HepG2 (cell line): ENCODE data around the gene SEMA3F. TPM values are rescaled to one million over a fixed set of nuclear protein-coding genes. Genes with fewer than 3 reads are reported as not detected.

Experiments used
- ATF7 ChIP-seq, 2 experiments: fragments of 450-650 bp in 1 of 2; sonication (generic) in 1 of 2; formaldehyde crosslinking in 1 of 2; IDR thresholded peaks; 2 replicates each; pipeline versions ENCODE4 v1.4.0 to v1.6.1; 2016 to 2020; ENCODE audit warnings: antibody characterized with exemption in 1 of 2, mild to moderate bottlenecking in 1 of 2, missing genetic modification reagents in 1 of 2
- HCFC1 ChIP-seq: fragments of 150-350 bp; IDR thresholded peaks from 2 replicates; pipeline ENCODE4 v1.6.1; 2014; ENCODE audit warnings: low read depth, low read length
- KMT2A ChIP-seq: sonication (generic); formaldehyde crosslinking; IDR thresholded peaks from 2 replicates; pipeline ENCODE4 v1.4.0; 2020; ENCODE audit warnings: missing genetic modification reagents
- NKX3-1 ChIP-seq: sonication (generic); formaldehyde crosslinking; IDR thresholded peaks from 2 replicates; pipeline ENCODE4 v1.5.0; 2020; ENCODE audit warnings: missing genetic modification reagents
- PCBP2 ChIP-seq: fragments of 200-400 bp; formaldehyde crosslinking; optimal IDR thresholded peaks from 2 replicates; pipeline ENCODE3; 2018; ENCODE audit warnings: low read length, low read depth; ENCODE audit not compliant: poor library complexity, severe bottlenecking
- RFX1 ChIP-seq: fragments of 450-650 bp; IDR thresholded peaks from 2 replicates; pipeline ENCODE4 v1.6.1; 2017
- ZFP1 ChIP-seq: IDR thresholded peaks from 2 replicates; pipeline ENCODE4 v1.6.1; 2016
- ZFY ChIP-seq: sonication (generic); formaldehyde crosslinking; IDR thresholded peaks from 2 replicates; pipeline ENCODE4 v1.4.0; 2020; ENCODE audit warnings: missing genetic modification reagents
- ZNF232 ChIP-seq: sonication (generic); formaldehyde crosslinking; IDR thresholded peaks from 2 replicates; pipeline ENCODE4 v1.4.0; 2020; ENCODE audit warnings: missing genetic modification reagents, borderline replicate concordance
- ZNF382 ChIP-seq: sonication (generic); formaldehyde crosslinking; IDR thresholded peaks from 2 replicates; pipeline ENCODE4 v1.5.0; 2020; ENCODE audit warnings: missing genetic modification reagents, mild to moderate bottlenecking, borderline replicate concordance
- ZNF567 ChIP-seq: sonication (generic); formaldehyde crosslinking; IDR thresholded peaks from 2 replicates; pipeline ENCODE4 v1.8.1; 2023; ENCODE audit warnings: mild to moderate bottlenecking, missing genetic modification reagents, borderline replicate concordance
- ZNF747 ChIP-seq: sonication (generic); formaldehyde crosslinking; IDR thresholded peaks from 2 replicates; pipeline ENCODE4 v1.8.1; 2023; ENCODE audit warnings: missing genetic modification reagents, mild to moderate bottlenecking, borderline replicate concordance
- polyA plus RNA-seq, 8 experiments: library from polyadenylated mRNA; depleted of rRNA in 3 of 8; stranded (reverse) in 7 of 8; unstranded in 1 of 8; fragments of >200 nt; fragmentation: Illumina TruSeq in 4 of 8; extraction: Trizol in 4 of 8; gene quantifications; 2 replicates each; pipeline versions ENCODE4 v1.2.1 to v1.2.3, GENCODE V29; 2011 to 2016; ENCODE audit warnings: low read depth in 4 of 8, missing spikeins in 1 of 8, mixed read lengths in 1 of 8; ENCODE audit not compliant: insufficient read depth in 1 of 8
- total RNA-seq, 5 experiments: library from RNA; depleted of rRNA; stranded (reverse); fragments of >200 nt; fragmentation: Illumina TruSeq; extraction: Trizol; gene quantifications; 2 replicates each; pipeline ENCODE4 v1.2.3, GENCODE V29; 2016; ENCODE audit warnings: low read depth in 1 of 5
- TF ChIP-seq, protein P1 (sequence below): sonication (generic); formaldehyde crosslinking; IDR thresholded peaks from 2 replicates; pipeline ENCODE4 v1.4.0; 2020; ENCODE audit warnings: missing genetic modification reagents
- TF ChIP-seq, protein P2 (sequence below): sonication (generic); formaldehyde crosslinking; conservative IDR thresholded peaks from 2 replicates; pipeline ENCODE4 v1.4.0; 2020; ENCODE audit warnings: missing genetic modification reagents
- TF ChIP-seq, protein P3 (sequence below): sonication (generic); formaldehyde crosslinking; IDR thresholded peaks from 2 replicates; pipeline ENCODE4 v1.5.1; 2020; ENCODE audit warnings: mild to moderate bottlenecking, missing genetic modification reagents
- TF ChIP-seq, protein P4 (sequence below): IDR thresholded peaks from 2 replicates; pipeline ENCODE4 v1.6.1; 2016
- TF ChIP-seq, protein P5 (sequence below): sonication (generic); formaldehyde crosslinking; IDR thresholded peaks from 2 replicates; pipeline ENCODE4 v1.4.0; 2020; ENCODE audit warnings: mild to moderate bottlenecking, missing genetic modification reagents
- TF ChIP-seq, protein P6 (sequence below): sonication (generic); formaldehyde crosslinking; IDR thresholded peaks from 2 replicates; pipeline ENCODE4 v1.8.0; 2022; ENCODE audit warnings: mild to moderate bottlenecking, missing genetic modification reagents; ENCODE audit not compliant: insufficient replicate concordance

Gene SEMA3F
- total and polyA plus RNA-seq, 2 of the 13 experiments (the other 11 are each of a cell fraction or from before 2014, with no cell fraction given) = 7.6 to 17.2 TPM

DNA sequence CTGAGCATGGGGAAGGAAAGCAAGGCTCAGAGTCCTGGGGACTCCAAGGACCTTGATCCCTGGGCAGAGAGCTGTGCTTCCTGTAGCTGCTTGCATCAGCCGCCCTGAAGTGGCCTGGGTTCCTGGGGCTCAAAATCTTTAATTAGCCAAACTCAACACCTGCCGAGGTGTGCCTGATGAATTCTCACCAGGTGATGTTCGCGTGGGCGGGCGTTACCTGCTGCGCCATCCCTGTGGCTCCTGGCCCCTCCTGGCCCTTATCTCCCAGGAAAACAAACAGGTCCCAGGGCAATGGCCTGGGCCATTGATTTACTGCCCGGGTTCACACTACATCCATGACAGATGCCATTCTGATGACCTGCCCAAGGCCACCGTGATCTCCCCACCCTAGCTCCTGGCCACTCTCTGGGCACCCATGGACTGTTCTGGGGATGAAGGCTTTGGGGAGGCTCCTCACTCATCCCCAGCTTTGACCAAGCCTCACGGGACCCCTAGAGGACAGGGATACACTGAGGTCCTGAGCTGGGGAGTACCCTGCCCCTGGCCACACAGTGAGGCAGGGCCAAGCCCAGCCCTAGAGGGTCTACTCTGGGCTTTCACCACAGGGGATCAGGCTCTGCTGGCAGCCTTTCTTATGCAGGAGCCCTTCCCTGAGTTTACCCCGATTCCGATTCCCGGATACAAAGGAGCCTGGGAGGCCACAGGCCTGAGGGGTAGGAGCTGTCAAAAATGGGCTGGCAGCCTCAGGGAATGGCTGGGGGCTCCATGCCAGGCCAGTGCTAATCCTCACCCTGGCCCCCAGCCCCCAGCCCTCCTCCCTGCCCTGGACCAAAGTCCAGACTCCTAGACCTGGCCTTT is 55.6 kb downstream of the SEMA3F start (continued):
- TF ChIP-seq, protein P1, sequence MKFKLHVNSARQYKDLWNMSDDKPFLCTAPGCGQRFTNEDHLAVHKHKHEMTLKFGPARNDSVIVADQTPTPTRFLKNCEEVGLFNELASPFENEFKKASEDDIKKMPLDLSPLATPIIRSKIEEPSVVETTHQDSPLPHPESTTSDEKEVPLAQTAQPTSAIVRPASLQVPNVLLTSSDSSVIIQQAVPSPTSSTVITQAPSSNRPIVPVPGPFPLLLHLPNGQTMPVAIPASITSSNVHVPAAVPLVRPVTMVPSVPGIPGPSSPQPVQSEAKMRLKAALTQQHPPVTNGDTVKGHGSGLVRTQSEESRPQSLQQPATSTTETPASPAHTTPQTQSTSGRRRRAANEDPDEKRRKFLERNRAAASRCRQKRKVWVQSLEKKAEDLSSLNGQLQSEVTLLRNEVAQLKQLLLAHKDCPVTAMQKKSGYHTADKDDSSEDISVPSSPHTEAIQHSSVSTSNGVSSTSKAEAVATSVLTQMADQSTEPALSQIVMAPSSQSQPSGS (CRISPR knock-in tag) = peak; percentile 61; the same call in 1 of the 2 replicates
- no peak for TF ChIP-seq NKX3-1 (CRISPR knock-in tag)
- no peak for TF ChIP-seq ZNF382
- no peak for TF ChIP-seq HCFC1
- peak; percentile 58 for TF ChIP-seq ZFY (CRISPR knock-in tag)
- TF ChIP-seq KMT2A (CRISPR knock-in tag) = 0 out of 2 replicates have a peak, but pooled peaks have one; percentile 45
- TF ChIP-seq, protein P2, sequence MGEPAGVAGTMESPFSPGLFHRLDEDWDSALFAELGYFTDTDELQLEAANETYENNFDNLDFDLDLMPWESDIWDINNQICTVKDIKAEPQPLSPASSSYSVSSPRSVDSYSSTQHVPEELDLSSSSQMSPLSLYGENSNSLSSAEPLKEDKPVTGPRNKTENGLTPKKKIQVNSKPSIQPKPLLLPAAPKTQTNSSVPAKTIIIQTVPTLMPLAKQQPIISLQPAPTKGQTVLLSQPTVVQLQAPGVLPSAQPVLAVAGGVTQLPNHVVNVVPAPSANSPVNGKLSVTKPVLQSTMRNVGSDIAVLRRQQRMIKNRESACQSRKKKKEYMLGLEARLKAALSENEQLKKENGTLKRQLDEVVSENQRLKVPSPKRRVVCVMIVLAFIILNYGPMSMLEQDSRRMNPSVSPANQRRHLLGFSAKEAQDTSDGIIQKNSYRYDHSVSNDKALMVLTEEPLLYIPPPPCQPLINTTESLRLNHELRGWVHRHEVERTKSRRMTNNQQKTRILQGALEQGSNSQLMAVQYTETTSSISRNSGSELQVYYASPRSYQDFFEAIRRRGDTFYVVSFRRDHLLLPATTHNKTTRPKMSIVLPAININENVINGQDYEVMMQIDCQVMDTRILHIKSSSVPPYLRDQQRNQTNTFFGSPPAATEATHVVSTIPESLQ = no peak
- TF ChIP-seq, protein P3, sequence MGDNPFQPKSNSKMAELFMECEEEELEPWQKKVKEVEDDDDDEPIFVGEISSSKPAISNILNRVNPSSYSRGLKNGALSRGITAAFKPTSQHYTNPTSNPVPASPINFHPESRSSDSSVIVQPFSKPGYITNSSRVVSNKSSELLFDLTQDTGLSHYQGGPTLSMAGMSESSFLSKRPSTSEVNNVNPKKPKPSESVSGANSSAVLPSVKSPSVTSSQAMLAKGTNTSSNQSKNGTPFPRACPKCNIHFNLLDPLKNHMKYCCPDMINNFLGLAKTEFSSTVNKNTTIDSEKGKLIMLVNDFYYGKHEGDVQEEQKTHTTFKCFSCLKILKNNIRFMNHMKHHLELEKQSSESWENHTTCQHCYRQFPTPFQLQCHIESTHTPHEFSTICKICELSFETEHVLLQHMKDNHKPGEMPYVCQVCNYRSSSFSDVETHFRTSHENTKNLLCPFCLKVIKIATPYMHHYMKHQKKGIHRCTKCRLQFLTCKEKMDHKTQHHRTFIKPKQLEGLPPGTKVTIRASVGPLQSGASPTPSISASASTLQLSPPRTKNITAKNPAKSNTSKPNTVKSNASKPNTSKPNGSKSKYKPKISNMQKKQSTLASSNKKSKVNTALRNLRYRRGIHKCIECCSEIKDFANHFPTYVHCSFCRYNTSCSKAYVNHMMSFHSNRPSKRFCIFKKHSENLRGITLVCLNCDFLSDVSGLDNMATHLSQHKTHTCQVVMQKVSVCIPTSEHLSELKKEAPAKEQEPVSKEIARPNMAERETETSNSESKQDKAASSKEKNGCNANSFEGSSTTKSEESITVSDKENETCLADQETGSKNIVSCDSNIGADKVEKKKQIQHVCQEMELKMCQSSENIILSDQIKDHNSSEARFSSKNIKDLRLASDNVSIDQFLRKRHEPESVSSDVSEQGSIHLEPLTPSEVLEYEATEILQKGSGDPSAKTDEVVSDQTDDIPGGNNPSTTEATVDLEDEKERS = no peak
- TF ChIP-seq ZNF232 (CRISPR knock-in tag) = no peak
- peak; percentile 31; the same call in 1 of the 2 replicates for TF ChIP-seq ZFP1 (CRISPR knock-in tag)
- TF ChIP-seq RFX1 = no peak; the same call in 1 of the 2 replicates
- TF ChIP-seq ATF7 (IDR thresholded peaks at IDR 0.05) = no peak
- peak; percentile 73; the same call in 1 of the 2 replicates for TF ChIP-seq ATF7 (CRISPR knock-in tag; IDR thresholded peaks at IDR 0.05)
- TF ChIP-seq ZNF747 (CRISPR knock-in tag) = no peak; the same call in 1 of the 2 replicates
- TF ChIP-seq, protein P4, sequence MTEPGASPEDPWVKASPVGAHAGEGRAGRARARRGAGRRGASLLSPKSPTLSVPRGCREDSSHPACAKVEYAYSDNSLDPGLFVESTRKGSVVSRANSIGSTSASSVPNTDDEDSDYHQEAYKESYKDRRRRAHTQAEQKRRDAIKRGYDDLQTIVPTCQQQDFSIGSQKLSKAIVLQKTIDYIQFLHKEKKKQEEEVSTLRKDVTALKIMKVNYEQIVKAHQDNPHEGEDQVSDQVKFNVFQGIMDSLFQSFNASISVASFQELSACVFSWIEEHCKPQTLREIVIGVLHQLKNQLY (CRISPR knock-in tag) = peak; percentile 66
- TF ChIP-seq, protein P5, sequence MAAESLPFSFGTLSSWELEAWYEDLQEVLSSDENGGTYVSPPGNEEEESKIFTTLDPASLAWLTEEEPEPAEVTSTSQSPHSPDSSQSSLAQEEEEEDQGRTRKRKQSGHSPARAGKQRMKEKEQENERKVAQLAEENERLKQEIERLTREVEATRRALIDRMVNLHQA (CRISPR knock-in tag) = no peak
- TF ChIP-seq PCBP2 = no peak
- TF ChIP-seq, protein P6, sequence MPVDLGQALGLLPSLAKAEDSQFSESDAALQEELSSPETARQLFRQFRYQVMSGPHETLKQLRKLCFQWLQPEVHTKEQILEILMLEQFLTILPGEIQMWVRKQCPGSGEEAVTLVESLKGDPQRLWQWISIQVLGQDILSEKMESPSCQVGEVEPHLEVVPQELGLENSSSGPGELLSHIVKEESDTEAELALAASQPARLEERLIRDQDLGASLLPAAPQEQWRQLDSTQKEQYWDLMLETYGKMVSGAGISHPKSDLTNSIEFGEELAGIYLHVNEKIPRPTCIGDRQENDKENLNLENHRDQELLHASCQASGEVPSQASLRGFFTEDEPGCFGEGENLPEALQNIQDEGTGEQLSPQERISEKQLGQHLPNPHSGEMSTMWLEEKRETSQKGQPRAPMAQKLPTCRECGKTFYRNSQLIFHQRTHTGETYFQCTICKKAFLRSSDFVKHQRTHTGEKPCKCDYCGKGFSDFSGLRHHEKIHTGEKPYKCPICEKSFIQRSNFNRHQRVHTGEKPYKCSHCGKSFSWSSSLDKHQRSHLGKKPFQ (CRISPR knock-in tag) = peak; percentile 91
- no peak for TF ChIP-seq ZNF567
